GM19193 (cell line): ENCODE data around the gene ANKLE2.

Source experiments
- POLR2A ChIP-seq: IDR thresholded peaks from 4 replicates; pipeline ENCODE4 v1.6.1; 2011; ENCODE audit not compliant: insufficient read depth, insufficient read length; ENCODE audit errors: extremely low read depth

Gene ANKLE2

DNA sequence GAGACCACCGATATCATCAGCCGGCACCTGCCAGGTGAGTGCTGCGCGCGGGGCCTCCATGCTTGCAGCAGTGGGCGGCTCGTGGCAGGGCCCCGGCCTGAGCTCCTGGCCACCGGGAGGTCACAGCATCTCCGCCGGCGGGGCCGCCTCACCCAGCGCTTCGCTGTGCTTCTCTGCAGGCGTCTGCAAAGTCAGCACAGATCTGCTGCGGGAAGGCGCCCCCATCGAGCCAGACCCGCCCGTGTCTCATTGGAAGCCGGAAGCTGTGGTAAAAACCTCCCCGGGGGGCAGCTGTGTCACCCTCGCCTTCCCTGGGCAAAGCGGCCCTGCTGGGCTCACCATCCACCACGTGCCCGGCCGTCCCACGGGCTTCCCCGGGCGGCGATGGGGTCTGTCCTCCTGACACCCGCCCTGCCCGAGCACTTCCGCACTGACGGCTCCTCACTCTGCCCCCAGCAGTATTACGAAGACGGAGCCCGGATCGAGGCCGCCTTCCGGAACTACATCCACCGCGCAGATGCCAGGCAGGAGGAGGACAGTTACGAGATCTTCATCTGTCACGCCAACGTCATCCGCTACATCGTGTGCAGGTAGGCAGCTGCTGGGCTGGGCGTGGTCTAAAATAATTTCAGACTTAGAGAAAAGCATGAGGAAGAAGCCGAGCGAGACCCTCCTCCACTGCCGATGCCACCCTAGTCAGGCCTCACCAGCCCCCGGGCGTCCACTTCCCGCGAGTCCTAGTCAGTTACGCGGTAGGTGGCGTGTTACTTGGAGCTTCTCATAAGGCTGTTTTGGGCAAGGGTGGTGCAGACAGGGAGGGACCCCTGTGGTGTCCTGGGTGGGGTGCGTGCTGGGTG, 43.9 kb downstream of the ANKLE2 start:
- TF ChIP-seq POLR2A: no peak

DNA sequence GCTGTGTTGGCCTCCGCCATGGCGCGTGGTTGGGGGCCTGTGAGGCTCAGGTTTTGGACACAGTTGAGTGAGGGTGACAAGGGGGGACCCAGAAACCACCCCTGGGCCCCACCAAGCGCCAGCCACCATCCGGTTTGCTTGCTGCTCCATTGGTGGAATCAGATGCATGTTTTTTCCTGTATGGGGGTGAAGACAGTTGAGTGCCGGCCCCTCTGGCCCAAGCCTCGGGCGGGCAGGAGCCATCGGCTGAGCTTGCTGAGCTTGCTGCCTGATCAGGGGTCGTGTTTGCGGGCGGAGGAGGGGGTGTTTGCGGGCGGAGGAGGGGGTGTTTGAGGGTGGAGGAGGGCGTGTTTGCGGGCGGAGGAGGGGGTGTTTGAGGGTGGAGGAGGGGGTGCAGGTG, 44.6 kb downstream of the ANKLE2 start:
- TF ChIP-seq POLR2A: no peak

DNA sequence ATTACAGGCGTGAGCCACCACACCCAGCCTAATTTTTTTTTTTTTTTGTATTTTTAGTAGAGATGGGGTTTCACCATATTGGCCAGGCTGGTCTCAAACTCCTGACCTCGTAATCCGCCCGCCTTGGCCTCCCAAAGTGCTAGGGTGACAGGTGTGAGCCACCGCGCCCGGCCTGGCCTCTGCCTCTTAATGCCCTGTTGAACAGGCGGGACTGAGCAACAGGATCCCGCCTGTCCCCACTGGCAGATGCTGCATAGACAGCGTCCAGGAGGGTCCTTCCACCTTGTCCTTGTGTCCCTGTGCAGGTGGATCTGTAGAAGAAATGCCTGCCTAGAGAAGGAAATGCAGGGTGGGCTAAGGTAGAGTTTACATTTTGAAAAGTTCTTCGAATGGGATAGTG, 45.3 kb downstream of the ANKLE2 start:
- TF ChIP-seq POLR2A: no peak

DNA sequence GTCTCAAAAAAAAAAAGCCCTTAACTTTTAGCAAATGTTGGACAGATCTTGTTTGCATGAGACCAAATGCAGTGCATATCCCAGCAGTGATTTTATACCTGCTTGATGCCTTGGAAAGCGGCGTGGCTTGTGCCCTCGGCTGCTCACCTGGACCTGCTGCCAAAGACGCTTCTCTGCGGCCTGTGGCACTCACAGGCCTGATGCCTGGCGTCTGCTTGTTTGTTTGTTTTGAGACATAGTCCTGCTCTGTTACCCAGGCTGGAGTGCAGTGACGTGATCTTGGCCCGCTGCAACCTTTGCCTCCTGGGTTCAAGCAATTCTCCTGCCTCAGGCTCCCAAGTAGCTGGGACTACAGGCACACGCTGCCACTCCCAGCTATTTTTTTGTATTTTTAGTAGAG, 45.8 kb downstream of the ANKLE2 start:
- no peak for TF ChIP-seq POLR2A

DNA sequence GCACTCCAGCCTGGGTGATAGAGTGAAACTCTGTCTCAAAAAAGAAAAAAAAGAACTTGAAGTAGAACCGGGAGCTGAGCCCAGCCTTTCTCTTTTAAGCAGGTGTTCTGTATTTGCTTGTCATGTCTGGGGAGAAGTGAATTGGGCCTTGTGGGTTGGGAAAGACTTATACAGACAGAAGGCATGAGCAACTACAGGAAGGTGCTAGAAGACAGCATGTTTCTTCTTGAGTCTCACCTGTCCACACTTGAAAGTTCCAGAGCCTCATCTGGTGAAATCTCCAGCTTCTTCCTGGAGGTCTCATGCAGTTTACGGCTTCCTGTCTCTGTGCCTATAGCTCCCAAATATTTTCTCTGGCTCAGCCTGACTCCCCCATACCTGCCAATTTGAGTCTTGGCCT, 48.5 kb downstream of the ANKLE2 start:
- no peak for TF ChIP-seq POLR2A

DNA sequence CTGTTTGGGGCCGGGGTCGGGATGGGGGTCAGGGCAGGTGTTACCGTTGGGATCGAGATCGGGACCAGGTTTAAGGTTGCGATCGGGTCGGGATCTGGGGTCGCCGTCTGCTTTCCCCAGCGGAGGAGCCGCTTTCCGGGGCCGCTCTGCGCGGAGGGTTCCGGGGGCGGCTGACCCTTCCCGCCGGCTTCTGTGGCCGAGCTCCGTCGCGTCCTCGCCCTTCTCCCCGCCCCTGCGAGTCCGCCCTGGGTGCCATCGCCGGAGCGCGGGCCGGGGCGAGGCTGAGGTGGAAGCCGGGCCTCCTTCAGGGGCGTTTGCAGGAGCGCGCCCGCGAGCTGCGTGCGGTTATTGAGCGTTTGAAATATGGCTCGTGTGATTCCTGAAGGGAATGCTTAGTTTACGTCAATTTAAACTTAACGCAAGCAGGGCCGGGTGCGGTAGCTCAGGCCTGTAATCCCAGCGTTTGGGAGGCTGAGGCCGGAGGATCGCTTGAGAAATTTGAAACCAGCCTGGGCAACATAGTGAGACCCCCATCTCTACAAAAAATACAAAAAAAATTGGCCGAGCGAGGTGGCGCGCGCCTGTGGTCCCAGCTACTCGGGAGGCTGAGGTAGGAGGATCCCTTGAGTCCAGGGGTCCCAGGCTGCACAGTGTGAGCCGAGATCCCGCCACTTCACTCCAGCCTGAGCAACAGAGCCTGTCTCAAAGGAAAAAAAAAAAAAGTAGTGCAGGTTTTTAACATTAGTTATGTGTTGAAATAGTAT, 50.4 kb downstream of the ANKLE2 start:
- no peak for TF ChIP-seq POLR2A

DNA sequence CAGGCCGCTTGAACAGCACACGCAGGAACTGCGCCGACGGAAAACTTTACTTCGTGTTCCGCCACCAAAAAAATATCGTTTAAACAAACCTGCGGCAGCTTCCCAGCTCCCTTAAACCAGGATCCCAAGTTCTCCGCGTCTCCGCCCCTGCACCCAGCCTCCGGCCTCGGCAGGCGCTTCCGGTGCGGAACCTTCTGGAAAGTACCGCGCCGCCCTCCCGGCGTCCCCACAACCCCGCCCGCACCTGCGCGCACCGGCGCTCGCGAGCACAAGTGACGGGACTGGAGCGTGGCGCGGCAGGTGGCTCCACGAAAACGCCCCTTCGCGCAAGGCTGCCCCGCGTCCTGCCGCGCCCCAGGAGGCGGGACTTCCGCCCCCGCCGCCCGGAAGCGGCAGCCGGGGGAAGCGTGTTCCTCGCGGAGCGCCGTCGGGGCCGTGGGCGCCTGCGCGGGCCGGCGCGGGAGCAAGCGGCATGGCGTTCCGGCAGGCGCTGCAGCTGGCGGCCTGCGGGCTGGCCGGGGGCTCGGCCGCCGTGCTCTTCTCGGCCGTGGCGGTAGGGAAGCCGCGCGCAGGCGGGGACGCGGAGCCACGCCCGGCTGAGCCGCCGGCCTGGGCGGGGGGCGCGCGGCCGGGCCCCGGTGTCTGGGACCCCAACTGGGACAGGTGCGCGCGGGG, 51.1 kb downstream of the ANKLE2 start, which contains the start of gene PGAM5:
TSS of gene PGAM5 (plus strand) at position 438 of the 675 bp plus-strand sequence. CDS start at position 473, 35 bp downstream.
- TF ChIP-seq POLR2A: peak; percentile 93

DNA sequence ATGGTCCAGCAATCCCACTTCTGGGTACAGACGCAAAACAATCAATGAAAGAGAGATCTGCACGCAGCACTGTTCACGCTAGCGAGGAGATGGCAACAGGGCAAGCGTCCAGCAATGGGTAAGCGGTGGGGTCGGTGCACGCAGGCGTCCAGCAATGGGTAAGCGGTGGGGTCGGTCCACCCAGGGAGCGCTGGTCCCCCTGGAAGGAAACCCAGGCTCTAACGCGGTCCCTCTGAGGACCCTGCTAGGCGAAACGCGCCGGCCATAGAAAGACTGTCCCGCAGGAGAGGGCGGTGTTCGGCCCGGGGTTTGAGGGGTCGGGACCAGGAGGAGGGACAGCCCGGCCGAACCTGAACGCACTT, 51.6 kb downstream of the ANKLE2 start:
- no peak for TF ChIP-seq POLR2A

DNA sequence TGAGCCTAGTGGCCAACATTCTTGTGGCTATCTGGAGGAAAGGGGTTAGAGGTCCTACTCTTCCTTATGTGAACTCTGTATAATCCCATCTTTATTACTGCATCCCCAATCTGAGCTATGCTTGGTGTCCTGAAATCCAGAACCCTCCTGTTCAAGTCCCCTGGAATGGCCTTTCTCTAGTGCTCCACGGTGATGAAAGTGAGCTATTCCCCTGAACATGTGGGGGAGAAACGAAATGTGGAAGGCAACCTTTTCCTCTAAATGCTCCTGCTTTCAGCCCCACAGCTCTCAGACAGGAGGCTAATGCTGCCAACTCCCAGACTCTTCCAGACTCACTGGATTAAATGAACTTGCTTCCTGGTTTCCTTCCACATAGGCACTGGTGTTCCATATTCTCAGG, 53.5 kb downstream of the ANKLE2 start:
- TF ChIP-seq POLR2A: no peak

DNA sequence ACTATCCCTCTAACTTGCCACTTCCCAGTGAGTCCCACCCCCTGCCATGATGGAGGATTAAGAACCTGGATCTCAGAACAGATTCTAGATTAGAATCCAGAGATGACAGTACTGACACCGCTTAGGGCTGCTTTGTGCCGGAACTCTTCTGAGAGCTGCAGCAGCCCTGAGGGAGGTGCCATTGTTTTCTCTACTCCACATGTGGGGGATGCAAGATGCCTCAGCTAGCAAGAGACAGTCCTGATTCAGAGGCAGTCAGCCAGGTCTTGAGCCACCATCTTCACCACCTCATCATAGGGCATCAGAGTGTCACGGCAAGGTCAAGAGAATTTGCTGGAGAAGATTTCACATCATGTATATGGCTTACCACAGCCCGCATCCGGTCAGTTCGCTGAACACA, 54.4 kb downstream of the ANKLE2 start:
- no peak for TF ChIP-seq POLR2A

DNA sequence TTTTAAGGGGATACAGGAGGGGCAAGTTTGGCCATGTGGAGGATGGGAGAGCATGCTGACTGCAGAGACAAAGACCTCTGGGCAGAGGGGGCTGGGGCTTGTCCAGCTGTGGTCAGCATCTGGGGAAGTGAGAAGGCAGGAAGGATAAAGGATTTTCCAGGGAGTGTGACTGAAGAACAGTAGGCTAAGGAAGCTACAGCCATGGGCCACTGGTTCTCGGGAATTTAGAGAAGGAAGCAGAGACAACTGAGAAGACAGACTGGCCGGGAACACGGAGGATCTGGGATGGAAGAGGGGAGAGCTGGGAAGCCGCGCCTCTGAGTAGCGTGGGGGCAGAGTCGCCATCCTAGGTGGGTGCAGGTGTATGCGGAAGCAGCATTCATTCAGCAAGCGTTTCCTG, 58.0 kb downstream of the ANKLE2 start:
- no peak for TF ChIP-seq POLR2A

DNA sequence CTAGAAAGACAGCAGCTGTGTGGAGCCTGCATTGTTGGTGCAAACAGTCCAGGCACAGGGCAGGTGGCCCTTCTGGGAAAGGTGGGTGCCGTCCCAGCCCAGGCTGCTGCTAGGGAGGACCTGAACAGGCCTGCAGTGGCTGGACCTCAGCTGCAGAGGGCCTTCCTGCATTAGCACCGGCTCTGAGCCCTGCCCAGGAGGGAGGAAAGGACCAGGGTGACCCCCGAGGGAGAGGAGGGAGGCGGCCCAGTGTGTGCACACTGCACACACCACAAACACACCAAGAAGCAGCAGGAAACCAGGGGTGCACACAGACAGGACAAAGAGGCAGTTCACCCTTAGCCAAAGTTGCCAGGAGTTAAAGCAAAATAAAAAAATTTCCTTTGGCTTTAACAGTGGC, 59.0 kb downstream of the ANKLE2 start:
- no peak for TF ChIP-seq POLR2A

DNA sequence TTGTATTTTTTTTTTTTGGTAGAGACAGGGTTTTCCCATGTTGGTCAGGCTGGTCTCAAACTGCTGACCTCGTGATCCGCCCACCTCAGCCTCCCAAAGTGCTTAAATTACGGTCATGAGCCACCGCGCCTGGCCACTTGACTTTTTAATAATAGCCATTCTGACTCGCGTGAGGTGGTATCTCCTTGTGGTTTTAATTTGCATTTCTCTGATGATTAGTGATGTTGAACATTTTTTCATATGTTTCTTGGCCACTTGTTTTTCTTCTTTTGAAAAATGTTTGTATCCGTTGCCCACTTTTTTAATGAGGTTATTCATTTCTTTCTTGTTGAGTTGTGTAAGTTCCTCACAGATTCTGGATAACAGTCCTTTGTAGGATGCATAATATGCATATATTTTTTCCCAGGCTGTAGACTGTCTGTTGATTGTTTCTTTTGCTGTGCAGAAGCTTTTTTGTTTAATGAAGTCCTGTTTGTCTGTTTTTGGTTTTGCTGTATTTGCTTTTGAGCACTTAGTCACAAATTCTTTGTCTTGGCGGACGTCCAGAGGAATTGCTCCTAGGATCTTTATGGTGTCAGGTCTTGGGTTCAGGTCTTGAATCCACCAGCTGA, 61.3 kb downstream of the ANKLE2 start:
- no peak for TF ChIP-seq POLR2A

DNA sequence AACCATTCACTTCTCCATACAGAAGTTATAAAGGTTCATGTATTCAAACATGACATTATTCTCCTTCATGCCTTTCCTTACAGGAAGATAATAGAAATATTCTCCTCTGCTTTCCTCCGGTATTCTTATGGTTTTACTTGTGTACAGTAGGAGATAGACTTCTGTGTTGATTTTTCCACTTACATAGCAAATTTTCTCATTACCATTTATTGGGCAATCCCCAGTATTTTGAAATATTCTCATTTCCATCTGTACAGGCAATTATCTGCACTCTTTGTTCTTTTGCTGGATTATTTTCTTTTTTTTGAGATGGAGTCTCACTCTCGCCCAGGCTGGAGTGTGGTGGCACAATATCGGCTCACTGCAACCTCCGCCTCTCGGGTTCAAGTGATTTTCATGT, 63.3 kb downstream of the ANKLE2 start:
- no peak for TF ChIP-seq POLR2A

DNA sequence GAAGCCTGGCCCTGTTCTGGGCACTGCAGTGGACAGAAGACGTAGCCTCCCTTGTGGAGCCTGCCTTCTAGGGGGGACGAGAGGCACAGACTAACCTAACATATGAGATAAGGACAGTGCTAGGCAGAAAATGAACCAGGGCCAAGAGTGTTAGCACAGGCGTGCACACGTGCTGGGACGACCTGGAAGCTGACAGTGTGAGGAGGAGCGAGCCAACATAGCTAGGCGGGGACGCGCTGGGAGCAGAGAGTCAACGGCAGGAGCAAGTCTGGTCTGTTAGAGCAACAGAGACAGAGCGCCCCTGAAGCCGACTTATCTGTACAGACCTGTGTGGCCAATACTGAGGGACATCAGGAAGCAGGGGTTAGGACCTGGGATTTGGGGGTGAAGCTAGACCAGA, 66.2 kb downstream of the ANKLE2 start:
- no peak for TF ChIP-seq POLR2A

DNA sequence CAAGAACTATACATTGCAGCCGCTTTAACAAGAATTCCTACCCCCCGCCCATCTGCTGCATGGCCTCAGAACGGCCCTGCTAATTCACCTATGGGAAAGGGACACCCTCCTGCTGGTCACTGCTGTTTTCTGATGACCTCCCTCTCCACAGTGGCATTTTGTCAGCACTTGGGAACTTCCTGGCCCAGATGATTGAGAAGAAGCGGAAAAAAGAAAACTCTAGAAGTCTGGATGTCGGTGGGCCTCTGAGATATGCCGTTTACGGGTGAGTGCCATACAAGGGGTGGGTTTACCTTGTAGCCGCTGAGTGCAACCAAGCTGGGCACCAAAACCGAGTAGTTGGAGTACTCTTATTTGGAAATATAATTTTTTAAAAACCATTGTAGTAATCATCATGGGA, 71.5 kb downstream of the ANKLE2 start:
- TF ChIP-seq POLR2A: no peak

DNA sequence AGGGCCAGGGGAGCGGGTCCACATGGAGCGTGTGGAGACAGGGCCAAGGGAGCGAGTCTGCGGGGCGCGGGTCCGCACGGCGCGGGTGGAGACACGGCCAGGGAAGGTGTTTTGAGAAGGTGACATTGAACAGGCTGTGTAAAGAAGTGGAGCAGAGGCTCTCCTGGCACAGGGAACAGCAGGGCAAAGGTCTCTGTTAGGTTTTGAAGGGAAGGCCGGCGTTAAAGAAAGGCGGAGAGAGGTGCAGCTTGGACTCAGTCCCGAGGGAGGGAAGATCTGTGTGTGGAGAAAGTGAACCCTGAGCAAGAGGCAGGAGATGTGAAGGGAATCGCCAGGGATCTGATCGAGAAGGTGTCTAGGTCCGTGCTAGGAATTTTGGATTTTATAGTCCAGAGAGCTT, 72.4 kb downstream of the ANKLE2 start:
- TF ChIP-seq POLR2A: no peak
